D721Med (cell line): Measurements from ENCODE around the gene HACE1.

Experiments
- DNase-seq: peaks from one replicate; pipeline ENCODE4 v3.0.0; 2011; ENCODE audit warnings: low spot score; ENCODE audit not compliant: insufficient read length
- FAIRE-seq: peaks from 2 replicates; lab custom pipeline; 2011; peaks lifted over from hg19 to GRCh38; lab: Jason Lieb, UNC
- CTCF ChIP-seq: IDR thresholded peaks from 2 replicates; pipeline ENCODE4 v1.5.1; 2012; ENCODE audit warnings: mild to moderate bottlenecking, control low read depth; ENCODE audit not compliant: insufficient read depth; ENCODE audit errors: missing control alignments

Gene HACE1

GRCh38 chr6:104887350-104887749 lies 27.6 kb upstream of the HACE1 start:
- TF ChIP-seq CTCF: no peak
- no peak for DNase-seq
- FAIRE-seq: no peak

- DNase-seq: no peak
- FAIRE-seq: no peak
- TF ChIP-seq CTCF: no peak
Measured at GRCh38 chr6:104885518-104886043, 25.9 kb upstream of the HACE1 start.

- FAIRE-seq: no peak
- no peak for TF ChIP-seq CTCF
- no peak for DNase-seq
Measured at GRCh38 chr6:104884867-104885517, 25.3 kb upstream of the HACE1 start.

GRCh38 chr6:104881964-104882668 lies 22.4 kb upstream of the HACE1 start:
- DNase-seq (no peak), FAIRE-seq (no peak)
- TF ChIP-seq CTCF: no peak

- no peak for TF ChIP-seq CTCF
- no peak for DNase-seq
- FAIRE-seq: peak; percentile 60
Measured at GRCh38 chr6:104862456-104862855, 2.7 kb upstream of the HACE1 start.

GRCh38 chr6:104860221-104860620 lies 502 bp upstream of the HACE1 start:
- no peak for TF ChIP-seq CTCF
- FAIRE-seq: no peak
- DNase-seq: no peak

GRCh38 chr6:104858642-104859041 lies 1.1 kb downstream of the HACE1 start:
- FAIRE-seq: no peak

More at GRCh38 chr6:104858642-104859041, 1.1 kb downstream of the HACE1 start:
- no peak for TF ChIP-seq CTCF
- no peak for DNase-seq
